Measurements from ENCODE around the gene KPNB1.
A peak's percentile ranks its signal among the peaks of the same experiment; 100 is the strongest.

KPNB1 gene

DNA sequence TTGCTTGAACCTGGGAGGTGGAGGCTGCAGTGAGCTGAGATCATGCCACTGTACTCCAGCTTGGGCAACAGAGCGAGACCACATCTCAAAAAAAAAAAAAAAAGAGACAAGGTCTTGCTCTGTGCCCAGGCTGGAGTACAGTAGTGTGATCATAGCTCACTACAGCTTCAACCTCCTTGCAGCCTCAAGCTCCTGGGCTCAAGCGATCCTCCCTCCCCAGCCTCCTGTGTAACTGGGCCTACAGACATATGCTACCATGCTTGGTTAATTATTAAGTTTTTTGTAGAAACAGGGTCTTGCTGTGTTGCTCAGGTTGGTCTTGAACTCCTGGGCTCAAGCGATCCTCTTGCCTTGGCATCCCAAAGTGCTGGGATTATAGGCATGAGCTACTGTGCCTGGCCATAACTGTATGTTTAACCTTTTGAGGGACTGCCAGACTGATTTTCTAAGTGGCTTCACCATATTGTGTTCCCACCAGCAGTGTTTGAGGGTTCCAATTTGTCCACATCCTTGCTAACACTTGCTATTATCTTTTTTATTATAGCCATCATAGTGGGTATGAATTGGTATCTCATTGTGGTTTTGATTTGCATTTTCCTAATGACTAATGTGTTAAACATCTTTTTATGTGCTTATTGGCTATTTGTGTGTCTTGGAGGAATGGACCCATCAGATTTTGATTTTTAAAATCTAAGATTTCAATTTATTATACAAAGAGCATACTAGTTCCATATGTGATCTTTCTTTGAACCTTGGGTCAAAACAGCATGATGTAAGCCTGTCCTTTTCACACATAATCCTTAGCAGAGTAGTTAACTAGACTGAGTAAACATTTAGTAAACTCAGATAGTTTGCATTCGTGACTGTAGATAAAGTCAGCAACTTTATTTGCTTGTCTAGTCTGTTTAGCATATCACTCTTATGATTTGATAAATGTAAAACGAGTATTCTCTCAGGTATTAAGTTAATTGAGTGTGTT is 38.1 kb upstream of the KPNB1 start:
- Mint-ChIP-seq H3K9me3 (no peaks in the 10 kb centered on the region), H3K36me3 (ENCODE audit: low read depth) (peaks cover 47% of the 10 kb centered on the region), H3K27ac (no peak overlapping the region), H3K27me3 (ENCODE audit: low read depth) (no peaks in the 10 kb centered on the region), H3K4me1 (no peaks in the 10 kb centered on the region), H3K4me3 (no peak overlapping the region)
- TF ChIP-seq, protein P1, sequence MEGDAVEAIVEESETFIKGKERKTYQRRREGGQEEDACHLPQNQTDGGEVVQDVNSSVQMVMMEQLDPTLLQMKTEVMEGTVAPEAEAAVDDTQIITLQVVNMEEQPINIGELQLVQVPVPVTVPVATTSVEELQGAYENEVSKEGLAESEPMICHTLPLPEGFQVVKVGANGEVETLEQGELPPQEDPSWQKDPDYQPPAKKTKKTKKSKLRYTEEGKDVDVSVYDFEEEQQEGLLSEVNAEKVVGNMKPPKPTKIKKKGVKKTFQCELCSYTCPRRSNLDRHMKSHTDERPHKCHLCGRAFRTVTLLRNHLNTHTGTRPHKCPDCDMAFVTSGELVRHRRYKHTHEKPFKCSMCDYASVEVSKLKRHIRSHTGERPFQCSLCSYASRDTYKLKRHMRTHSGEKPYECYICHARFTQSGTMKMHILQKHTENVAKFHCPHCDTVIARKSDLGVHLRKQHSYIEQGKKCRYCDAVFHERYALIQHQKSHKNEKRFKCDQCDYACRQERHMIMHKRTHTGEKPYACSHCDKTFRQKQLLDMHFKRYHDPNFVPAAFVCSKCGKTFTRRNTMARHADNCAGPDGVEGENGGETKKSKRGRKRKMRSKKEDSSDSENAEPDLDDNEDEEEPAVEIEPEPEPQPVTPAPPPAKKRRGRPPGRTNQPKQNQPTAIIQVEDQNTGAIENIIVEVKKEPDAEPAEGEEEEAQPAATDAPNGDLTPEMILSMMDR (IDR thresholded peaks at IDR 0.05; ENCODE audit: unreplicated experiment in 3 of 3), result no peak

DNA sequence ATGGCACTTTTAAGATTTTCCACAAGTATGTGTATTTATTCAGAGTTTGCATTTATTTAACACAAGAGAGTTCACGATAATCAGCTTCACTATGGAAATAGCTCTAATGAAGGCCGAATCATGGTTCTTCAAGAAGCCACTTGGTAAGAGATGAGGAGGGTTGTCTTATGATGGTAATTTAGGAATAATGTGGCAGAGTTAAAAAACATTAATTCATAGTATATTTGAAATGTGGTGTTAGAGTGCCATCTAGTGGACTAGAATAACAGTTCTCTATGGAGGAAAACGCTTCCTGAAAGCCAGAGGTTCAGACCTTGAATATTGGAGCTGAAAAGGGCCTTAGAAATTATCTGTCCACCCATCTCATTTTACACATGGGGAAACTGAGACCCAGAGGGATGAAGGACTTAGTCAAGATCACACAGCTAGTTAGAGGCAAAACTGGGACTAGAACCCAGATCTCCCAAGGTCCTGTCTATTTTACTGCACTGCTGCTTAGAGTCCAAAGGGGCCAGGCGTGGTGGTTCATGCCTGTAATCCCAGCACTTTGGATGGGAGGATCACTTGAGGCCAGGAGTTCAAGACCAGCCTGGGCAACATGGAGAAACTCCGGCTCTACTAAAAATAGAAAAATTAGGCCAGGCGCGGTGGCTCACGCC is 33.8 kb upstream of the KPNB1 start:
- peaks cover 6% of the 10 kb centered on the region for H3K4me1 Mint-ChIP-seq
- H3K9me3 Mint-ChIP-seq, result no peaks in the 10 kb centered on the region
- H3K27ac Mint-ChIP-seq, result peak overlapping the region in 2 of 3 experiments; percentile 38 to 42
- TF ChIP-seq, protein P1 (IDR thresholded peaks at IDR 0.05; ENCODE audit: unreplicated experiment in 3 of 3), result peak; percentile 63 to 77 (median 69)
- peaks cover 40% of the 10 kb centered on the region for H3K36me3 Mint-ChIP-seq (ENCODE audit: low read depth)
- no peak overlapping the region for H3K4me3 Mint-ChIP-seq
- no peaks in the 10 kb centered on the region for H3K27me3 Mint-ChIP-seq (ENCODE audit: low read depth)

DNA sequence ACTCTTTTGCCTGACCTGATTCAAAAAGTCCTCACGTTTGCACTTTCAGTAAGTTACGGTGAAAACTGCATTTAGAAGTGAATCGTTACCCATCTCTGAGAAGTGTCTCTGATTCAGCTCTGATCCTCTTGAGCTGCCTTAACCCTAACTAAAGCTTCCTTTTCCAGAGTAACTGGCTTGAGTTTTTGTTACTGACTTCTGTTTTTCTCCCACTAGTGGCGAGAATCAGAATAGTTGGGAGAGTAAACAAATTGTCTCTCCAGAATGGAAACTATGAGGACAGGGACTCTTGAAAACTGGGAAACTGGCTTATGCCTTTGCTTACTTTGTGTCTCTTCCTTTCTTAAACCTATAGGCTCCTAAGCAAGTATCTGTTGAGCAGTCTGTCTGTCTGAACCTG is 31.3 kb upstream of the KPNB1 start:
- Mint-ChIP-seq H3K27me3 (ENCODE audit: low read depth) (no peaks in the 10 kb centered on the region), H3K27ac (no peak overlapping the region), H3K4me1 (peaks cover 23% of the 10 kb centered on the region), H3K36me3 (ENCODE audit: low read depth) (peaks cover 50% of the 10 kb centered on the region), H3K9me3 (no peaks in the 10 kb centered on the region), H3K4me3 (no peak overlapping the region)
- TF ChIP-seq, protein P1 (IDR thresholded peaks at IDR 0.05; ENCODE audit: unreplicated experiment in 3 of 3), result peak in 1 of 3 experiments; percentile 21

DNA sequence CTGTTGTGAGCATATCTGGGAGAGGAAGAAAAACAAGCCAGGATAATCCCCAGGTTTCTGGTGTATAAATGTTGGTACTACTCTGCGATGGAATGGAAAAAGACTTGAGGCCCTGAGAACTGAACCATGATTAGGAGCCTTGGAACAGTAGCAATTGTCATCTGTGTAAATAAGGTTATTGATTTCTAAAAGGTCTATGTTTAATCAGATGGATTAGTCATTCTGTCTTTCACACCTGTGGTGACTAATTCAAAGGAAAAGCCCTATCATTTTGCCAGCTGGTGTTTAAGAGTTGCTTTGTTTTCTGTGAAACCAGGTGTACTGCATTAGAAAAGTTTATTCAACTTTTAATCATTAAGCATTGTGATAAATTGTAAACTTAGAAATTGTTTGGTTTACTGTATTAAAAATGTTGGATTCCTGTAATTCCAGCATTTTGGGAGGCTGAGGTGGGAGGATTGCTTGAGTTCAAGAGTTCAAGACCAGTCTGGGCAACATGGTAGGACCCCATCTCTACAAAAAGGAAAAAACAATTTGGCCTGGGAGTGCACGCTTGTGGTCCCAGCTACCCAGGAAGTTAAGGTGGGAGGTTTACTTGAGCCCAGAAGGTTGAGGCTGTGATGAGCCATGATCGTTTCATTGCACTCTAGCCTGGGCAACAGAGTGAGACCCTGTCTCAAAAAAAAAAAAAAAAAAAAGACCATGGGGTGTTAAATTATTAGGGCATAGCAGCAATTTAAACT is 29.0 kb upstream of the KPNB1 start:
- peaks cover 23% of the 10 kb centered on the region for H3K4me1 Mint-ChIP-seq
- H3K27ac Mint-ChIP-seq, result peak overlapping the region; percentile 76 to 95 (median 92)
- no peaks in the 10 kb centered on the region for H3K9me3 Mint-ChIP-seq
- H3K36me3 Mint-ChIP-seq (ENCODE audit: low read depth), result peaks cover 55% of the 10 kb centered on the region
- H3K27me3 Mint-ChIP-seq (ENCODE audit: low read depth), result no peaks in the 10 kb centered on the region
- no peak overlapping the region for H3K4me3 Mint-ChIP-seq
- TF ChIP-seq, protein P1 (IDR thresholded peaks at IDR 0.05; ENCODE audit: unreplicated experiment in 3 of 3), result no peak

DNA sequence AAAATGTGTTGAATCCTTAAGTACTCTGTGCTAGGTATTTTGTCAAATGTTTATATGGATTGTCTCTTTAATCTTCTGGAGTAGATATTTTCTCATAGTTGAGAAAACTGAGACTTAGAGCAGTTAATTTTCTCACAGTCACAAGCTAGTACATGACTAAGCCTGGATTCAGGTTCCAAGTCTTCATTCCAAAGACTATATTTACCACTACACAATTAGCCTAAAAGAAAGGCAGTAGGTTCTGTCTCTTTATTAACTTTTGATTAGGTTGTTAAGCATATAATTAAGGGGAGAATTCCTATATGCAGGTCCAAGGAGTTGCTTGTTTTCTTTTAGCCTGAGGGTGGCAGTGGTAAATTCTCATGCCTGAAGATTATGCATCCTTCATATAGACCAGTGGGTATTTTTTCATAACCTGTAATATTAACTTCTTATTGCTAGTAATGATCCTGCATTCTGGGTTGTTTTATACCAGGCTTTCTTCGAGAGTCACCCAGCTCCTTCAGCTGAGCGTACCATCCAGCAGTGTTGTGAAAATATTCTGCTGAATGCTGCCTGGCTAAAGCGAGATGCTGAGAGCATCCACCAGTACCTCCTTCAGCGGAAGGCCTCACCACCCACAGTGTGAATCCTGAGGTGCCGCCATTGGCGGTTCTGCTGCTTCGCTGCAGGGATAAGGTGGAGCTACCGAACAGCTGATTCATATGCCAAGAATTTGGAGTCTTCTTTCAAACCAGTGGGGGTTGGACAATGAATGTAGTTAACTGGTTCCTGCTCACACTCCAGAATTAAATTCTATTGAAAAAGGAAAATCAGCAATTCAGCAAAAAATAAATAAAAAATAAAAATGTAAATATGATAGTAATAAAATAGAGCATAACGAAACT is 28.2 kb upstream of the KPNB1 start:
- H3K36me3 Mint-ChIP-seq (ENCODE audit: low read depth), result peaks cover 55% of the 10 kb centered on the region
- H3K4me1 Mint-ChIP-seq, result peaks cover 23% of the 10 kb centered on the region
- H3K9me3 Mint-ChIP-seq, result no peaks in the 10 kb centered on the region
- no peak overlapping the region for H3K4me3 Mint-ChIP-seq
- peak overlapping the region; percentile 76 to 95 (median 92) for H3K27ac Mint-ChIP-seq
- TF ChIP-seq, protein P1 (IDR thresholded peaks at IDR 0.05; ENCODE audit: unreplicated experiment in 3 of 3), result peak in 1 of 3 experiments; percentile 14
- H3K27me3 Mint-ChIP-seq (ENCODE audit: low read depth), result no peaks in the 10 kb centered on the region
